H1 (cell line): Measurements from ENCODE around the gene SNX27. TPM values are rescaled to one million over a fixed set of nuclear protein-coding genes. Genes with fewer than 3 reads are reported as not detected.

Experiments
- CBX8 ChIP-seq: fragments of 300-800, 300-1000 bp; sonication (generic); IDR thresholded peaks from 2 replicates; pipeline ENCODE4 v1.7.1; 2016; ENCODE audit warnings: low read depth, low read length, borderline replicate concordance
- polyA plus RNA-seq, 7 experiments: library from polyadenylated mRNA; depleted of rRNA in 3 of 7; stranded (reverse) in 5 of 7; unstranded in 2 of 7; fragments of >200 nt in 5 of 7; fragments of 200-250 nt in 2 of 7; gene quantifications; 1 replicate in 5 of 7; 2 replicates in 1 of 7; 4 replicates in 1 of 7; pipeline versions ENCODE4 v1.2.1 to v1.2.3, GENCODE V29; 2011 to 2013; ENCODE audit warnings: missing spikeins in 2 of 7, mixed read lengths in 2 of 7
- total RNA-seq: library from RNA; stranded (reverse); fragmentation: NEBNext Ultra II Directional; extraction: Animal tissue kit (Norgen Biotek cat#: 25700); gene quantifications from 2 replicates; pipeline ENCODE4 v1.2.1, GENCODE V29; 2021

The SNX27 gene
- total and polyA plus RNA-seq, 2 of the 8 experiments (the other 6 are each of a cell fraction or from before 2014, with no cell fraction given), result 23.4 to 65.4 TPM

DNA sequence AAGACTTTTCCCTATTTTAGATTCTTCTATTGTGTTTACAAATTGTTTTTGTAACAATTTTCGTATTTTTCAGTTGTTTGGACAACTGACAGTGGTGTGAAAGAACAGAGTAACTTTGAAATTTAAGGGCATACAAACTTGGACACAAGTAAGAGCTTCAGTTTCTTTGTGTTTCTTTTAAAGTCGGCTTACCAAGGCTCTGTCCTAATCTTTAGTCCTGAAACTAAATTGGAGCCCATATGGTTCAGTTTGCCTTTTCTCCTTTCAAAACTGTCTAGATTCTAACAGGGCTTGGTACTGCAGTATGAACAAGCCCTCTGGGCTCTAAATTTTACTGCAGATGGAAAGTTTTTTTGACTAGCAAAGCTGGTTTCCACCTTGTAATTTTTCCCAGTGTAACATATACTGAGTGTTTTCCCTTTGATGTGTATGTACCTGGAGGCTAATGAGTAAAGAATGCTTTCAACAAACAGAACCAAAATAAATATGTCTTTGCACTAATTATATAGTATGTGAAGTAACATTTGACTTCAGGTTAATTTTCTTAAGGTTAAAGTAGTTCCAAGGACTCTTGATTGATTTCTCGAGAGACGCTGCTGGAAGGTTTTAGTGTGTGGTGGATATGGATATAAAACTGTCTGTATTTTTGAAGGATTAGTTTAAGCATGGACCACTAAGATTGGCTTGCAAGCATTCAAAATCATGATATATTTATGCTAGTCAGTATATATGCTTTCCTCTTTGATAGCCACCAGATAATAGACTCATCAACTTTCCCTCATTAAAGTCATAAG is 4.1 kb downstream of the SNX27 start (continued):
- TF ChIP-seq CBX8, result no peak
